IPS-20b (cell line): ENCODE results near the gene TAF11L8.
"Not testable (repeated sequence)": the region's sequence is repeated elsewhere in the genome, so short reads cannot be mapped to it uniquely, and the experiment has no call there.

ENCODE experiments used
- H3K27ac ChIP-seq: one replicate; pipeline ENCODE4 v1.5.1; 2013; ENCODE audit warnings: low read length
- H3K27me3 ChIP-seq: 2 replicates; pipeline ENCODE4 v1.6.1; 2013; ENCODE audit warnings: mild to moderate bottlenecking, low read length, inconsistent platforms; ENCODE audit not compliant: insufficient read depth
- H3K36me3 ChIP-seq: 2 replicates; pipeline ENCODE4 v1.6.1; 2013; ENCODE audit warnings: low read depth, mild to moderate bottlenecking, inconsistent platforms, low read length, moderate library complexity; ENCODE audit not compliant: insufficient read depth
- H3K4me1 ChIP-seq: 2 replicates; pipeline ENCODE4 v1.6.1; 2013; ENCODE audit warnings: mild to moderate bottlenecking, control low read depth, inconsistent platforms, low read length, moderate library complexity; ENCODE audit not compliant: insufficient read depth
- H3K4me3 ChIP-seq: 2 replicates; pipeline ENCODE4 v1.5.1; 2013; ENCODE audit warnings: mild to moderate bottlenecking, low read length, inconsistent platforms
- H3K9ac ChIP-seq: 2 replicates; pipeline ENCODE4 v1.6.1; 2013; ENCODE audit warnings: low read depth, mild to moderate bottlenecking, inconsistent platforms, low read length, moderate library complexity
- H3K9me3 ChIP-seq: 2 replicates; pipeline ENCODE4 v1.6.1; 2013; ENCODE audit warnings: mild to moderate bottlenecking, low read depth, low read length, inconsistent platforms; ENCODE audit not compliant: insufficient read depth

TAF11L8 gene

DNA sequence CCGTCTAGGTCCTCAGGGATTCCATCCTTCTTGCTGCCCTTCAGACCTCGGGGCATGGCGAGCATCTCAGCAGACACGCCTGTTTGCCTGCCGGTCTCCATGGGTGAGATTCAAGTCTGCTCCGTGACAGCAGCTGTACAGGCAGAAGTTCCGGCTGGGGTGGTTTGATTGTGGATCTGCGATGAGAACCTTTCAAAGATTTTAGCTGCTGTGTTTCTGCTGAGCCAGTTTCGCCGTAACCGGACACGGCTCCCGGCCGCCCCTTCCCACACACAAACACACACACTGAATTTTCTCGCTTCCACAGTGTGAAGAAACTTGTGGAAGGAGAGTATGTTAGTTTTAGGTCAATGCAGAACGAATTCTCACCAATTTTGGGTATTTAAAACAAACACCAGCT, at the start of gene TAF11L8:
Gene TAF11L8 (minus strand): TSS at position 101 of the 400 bp plus-strand sequence.
- H3K4me3 ChIP-seq, H3K36me3 ChIP-seq, H3K27ac ChIP-seq, H3K9ac ChIP-seq, H3K9me3 ChIP-seq, H3K4me1 ChIP-seq, H3K27me3 ChIP-seq: not testable (repeated sequence)

DNA sequence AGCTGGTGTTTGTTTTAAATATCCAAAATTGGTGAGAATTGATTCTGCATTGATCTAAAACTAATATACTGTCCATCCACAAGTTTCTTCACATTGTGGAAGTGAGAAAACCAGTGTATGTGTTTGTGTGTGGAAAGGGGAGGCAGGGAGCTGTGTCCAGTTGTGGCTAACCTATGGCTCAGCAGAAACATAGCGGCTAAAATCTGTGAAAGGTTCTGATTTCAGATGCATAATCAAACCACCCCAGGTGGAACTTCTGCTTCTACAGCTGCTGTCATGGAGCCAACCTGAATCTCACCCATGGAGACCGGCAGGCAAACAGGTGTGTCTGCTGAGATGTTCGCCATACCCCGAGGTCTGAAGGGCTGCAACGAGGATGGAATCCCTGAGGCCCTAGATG, 43.4 kb upstream of the TAF11L8 start, which contains the start of gene TAF11L14:
Gene TAF11L14 (plus strand): TSS at position 301 of the 400 bp plus-strand sequence.
- H3K27me3 ChIP-seq: no peaks in the 10 kb centered on the region
- H3K4me1 ChIP-seq: no peaks in the 10 kb centered on the region
- H3K36me3 ChIP-seq: no peaks in the 10 kb centered on the region
- H3K9ac ChIP-seq: no peak within 1 kb of the TSS
- H3K9me3 ChIP-seq: no peaks in the 10 kb centered on the region
- no peak within 1 kb of the TSS for H3K27ac ChIP-seq
- no peak within 1 kb of the TSS for H3K4me3 ChIP-seq

DNA sequence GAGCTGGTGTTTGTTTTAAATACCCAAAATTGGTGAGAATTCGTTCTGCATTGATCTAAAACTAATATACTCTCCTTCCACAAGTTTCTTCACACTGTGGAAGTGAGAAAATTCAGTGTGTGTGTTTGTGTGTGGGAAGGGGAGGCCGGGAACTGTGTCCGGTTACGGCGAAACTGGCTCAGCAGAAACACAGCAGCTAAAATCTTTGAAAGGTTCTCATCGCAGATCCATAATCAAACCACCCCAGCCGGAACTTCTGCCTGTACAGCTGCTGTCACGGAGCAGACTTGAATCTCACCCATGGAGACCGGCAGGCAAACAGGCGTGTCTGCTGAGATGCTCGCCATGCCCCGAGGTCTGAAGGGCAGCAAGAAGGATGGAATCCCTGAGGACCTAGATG, 41.0 kb upstream of the TAF11L8 start, which contains the start of gene TAF11L13:
Gene TAF11L13 (plus strand): TSS at position 301 of the 400 bp plus-strand sequence.
- H3K9me3 ChIP-seq, H3K9ac ChIP-seq, H3K27me3 ChIP-seq, H3K4me3 ChIP-seq, H3K27ac ChIP-seq, H3K36me3 ChIP-seq, H3K4me1 ChIP-seq: not testable (repeated sequence)

DNA sequence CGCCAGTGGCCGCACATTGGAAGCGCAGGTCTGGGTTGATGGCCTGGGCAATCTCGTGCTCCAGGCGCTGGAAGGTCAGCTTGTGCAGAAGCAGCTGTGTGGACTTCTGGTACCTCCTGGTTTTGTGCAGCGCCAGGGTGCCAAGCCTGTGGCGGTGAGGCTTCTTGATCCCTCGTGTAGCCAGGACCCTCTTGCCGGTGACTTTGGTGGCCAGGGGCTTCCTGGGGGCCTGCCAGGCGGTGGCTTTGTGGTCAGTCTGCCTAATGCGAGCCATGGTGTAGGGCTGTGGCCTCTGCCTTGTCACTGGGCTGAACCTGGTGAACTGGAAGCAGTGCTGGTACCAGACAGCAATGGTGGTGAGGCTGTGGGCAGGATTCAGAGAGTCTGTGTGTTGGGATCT, 34.9 kb upstream of the TAF11L8 start:
- H3K9me3 ChIP-seq: no peaks in the 10 kb centered on the region
- no peaks in the 10 kb centered on the region for H3K36me3 ChIP-seq
- H3K27ac ChIP-seq: no peak overlapping the region
- no peak overlapping the region for H3K4me3 ChIP-seq
- H3K9ac ChIP-seq: no peak overlapping the region
- no peaks in the 10 kb centered on the region for H3K27me3 ChIP-seq
- H3K4me1 ChIP-seq: no peaks in the 10 kb centered on the region

DNA sequence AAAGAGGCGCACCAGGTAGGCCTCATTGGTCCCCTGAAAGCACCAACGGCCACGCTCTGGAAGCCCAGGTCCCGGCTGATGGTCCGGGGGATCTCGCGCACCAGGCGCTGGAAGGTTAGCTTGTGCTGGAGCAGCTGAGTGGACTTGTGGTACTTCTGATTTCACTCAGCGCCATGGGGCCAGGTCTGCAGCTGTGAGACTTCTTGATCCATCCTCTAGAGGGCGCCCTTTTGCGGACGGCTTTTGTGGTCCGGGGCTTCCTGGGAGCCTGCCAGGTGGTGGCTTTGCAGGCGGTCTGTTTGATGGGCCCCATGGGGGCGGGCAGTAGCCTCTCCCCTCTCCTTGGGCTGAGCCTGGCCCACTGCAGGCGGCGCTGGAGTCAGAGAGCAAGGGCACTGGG, 29.9 kb upstream of the TAF11L8 start:
- no peaks in the 10 kb centered on the region for H3K9me3 ChIP-seq
- H3K36me3 ChIP-seq: no peaks in the 10 kb centered on the region
- H3K4me3 ChIP-seq: no peak overlapping the region
- H3K4me1 ChIP-seq: no peaks in the 10 kb centered on the region
- no peak overlapping the region for H3K9ac ChIP-seq
- no peak overlapping the region for H3K27ac ChIP-seq
- no peaks in the 10 kb centered on the region for H3K27me3 ChIP-seq

DNA sequence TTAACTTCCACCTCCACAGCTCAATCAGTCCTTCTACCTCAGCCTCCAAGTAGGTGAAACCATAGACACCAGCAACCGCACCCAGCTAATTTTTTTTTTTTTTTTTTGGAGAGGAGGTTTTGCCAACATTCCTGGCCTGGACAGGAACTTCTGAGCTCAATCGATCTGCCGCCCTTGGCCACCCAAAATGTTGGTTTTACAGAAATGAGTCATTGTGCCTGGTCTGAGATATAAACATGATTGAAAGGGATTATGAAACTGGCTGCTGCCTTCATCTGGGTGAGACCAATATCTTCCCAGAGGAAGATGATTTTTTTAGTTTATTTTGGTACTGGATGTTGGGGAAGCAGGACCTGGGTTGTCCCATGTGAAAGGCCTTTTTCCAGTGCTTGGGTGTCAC, 28.6 kb upstream of the TAF11L8 start:
- no peak overlapping the region for H3K9ac ChIP-seq
- no peaks in the 10 kb centered on the region for H3K4me1 ChIP-seq
- H3K36me3 ChIP-seq: no peaks in the 10 kb centered on the region
- no peaks in the 10 kb centered on the region for H3K9me3 ChIP-seq
- H3K27ac ChIP-seq: no peak overlapping the region
- no peak overlapping the region for H3K4me3 ChIP-seq
- H3K27me3 ChIP-seq: no peaks in the 10 kb centered on the region

DNA sequence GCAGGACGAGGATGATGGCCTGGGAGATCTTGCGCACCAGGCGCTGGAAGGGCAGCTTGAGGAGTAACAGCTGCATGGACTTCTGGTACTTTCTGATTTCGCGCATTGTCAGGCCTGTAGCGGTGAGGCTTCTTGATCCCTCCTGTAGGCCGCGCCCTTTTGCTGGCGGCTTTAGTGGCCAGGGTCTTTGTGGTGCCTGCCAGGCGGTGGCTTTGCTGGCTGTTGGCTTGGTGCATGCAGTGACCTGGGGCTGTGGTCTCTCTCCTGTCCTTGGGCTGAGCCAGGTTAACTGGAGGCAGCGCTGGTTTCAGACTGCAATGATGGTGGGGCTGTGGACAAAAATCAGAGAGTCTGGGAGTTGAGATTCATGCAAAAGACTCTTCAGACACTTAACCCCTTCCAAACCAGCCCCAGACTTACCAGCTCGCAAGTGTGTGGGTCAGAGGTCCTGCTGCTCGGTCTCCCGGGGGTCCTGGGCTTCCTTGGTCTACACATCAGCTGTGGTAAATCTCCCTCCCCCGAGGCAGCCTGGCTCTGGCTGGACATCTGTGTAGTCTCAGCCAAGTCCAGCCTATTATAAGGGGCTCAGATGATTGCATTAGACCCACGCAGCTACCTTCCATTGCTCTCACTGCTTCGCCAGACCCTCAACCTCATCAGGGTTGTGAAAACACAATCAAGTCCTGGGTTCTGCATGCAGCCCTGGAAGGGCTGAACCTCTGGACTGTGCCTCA, 24.3 kb upstream of the TAF11L8 start:
- Histone ChIP-seq H3K27me3 (no peaks in the 10 kb centered on the region), H3K9me3 (no peaks in the 10 kb centered on the region), H3K27ac (no peak overlapping the region), H3K36me3 (no peaks in the 10 kb centered on the region), H3K4me1 (no peaks in the 10 kb centered on the region), H3K9ac (no peak overlapping the region), H3K4me3 (no peak overlapping the region)

DNA sequence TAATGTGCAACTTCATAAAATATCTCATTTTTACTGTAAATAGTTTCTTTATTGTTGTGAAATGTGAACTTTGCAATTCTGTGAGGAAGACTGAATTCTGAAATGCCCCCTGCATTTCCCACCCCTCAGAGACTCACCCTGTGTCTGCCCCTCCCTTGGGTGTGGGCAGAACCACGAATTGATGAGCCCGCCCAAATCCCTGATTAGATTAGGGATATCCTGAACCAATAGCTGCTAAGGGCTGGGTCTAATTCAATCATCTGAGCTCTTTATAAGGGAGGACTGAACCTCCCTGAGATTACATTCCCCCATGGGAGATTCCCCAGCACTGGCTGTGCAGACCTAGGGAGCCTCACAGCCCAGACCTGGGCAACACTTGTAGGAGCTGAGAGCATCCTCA, 19.3 kb upstream of the TAF11L8 start, which contains the start of gene TAF11L12:
Gene TAF11L12 (plus strand): TSS at position 301 of the 400 bp plus-strand sequence.
- not testable (repeated sequence) for H3K9ac ChIP-seq

DNA sequence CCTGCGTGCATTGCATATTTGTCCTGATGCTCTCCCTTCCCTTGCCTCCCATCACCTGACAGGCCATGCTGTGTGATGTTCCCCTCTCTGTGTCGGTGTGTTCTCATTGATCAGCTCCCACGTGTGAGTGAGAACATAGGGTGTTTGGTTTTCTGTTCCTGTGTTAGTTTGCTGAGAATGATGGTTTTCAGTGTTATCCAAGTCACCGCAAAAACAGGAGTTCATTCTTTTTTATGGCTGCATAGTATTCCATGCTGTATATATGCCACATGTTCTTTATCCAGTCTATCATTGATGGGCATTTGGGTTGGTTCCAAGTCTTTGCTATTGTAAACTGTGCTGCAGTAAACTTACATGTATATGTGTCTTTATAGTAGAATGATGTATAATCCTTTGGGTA, 16.7 kb upstream of the TAF11L8 start:
- H3K9me3 ChIP-seq, H3K27ac ChIP-seq, H3K4me3 ChIP-seq, H3K9ac ChIP-seq, H3K27me3 ChIP-seq, H3K4me1 ChIP-seq, H3K36me3 ChIP-seq: not testable (repeated sequence)

More for the DNA sequence above, 19.3 kb upstream of the TAF11L8 start, which contains the start of gene TAF11L12:
- not testable (repeated sequence) for H3K27me3 ChIP-seq, H3K27ac ChIP-seq, H3K36me3 ChIP-seq, H3K4me3 ChIP-seq, H3K9me3 ChIP-seq, H3K4me1 ChIP-seq

DNA sequence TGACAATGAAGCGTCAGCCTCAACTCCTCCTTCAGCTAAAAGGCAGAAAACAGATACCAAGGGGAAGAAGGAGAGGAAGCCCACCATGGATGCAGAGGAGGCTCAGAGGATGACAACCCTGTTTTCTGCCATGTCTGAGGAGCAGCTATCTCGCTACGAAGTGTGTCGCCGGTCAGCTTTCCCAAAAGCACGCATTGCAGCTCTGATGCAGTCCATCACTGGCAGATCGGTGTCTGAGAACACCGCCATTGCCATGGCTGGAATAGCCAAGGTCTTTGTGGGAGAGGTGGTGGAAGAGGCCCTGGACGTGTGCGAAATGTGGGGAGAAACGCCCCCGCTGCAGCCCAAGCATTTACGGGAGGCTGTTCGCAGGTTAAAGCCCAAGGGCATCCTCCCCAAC, 14.2 kb upstream of the TAF11L8 start:
- Histone ChIP-seq H3K4me1 (no peaks in the 10 kb centered on the region), H3K4me3 (no peak overlapping the region), H3K27me3 (no peaks in the 10 kb centered on the region), H3K27ac (no peak overlapping the region), H3K36me3 (no peaks in the 10 kb centered on the region), H3K9me3 (no peaks in the 10 kb centered on the region), H3K9ac (no peak overlapping the region)

DNA sequence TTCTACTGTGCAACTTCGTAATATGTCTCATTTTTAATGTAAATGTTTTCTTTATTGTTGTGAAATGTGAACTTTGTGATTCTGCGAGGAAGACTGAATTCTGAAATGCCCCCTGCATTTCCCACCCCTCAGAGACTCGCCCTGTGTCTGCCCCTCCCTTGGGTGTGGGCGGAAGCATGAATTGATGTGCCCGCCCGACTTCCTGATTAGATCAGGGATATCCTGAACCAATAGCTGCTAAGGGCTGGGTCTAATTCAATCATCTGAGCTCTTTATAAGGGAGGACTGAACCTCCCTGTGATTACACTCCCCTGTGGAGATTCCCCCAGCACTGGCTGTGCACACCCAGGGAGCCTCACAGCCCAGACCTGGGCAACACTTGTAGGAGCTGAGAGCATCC, 13.1 kb upstream of the TAF11L8 start, which contains the start of gene TAF11L11:
Gene TAF11L11 (plus strand): TSS at position 304 of the 400 bp plus-strand sequence.
- not testable (repeated sequence) for H3K9me3 ChIP-seq, H3K4me3 ChIP-seq, H3K4me1 ChIP-seq, H3K9ac ChIP-seq, H3K36me3 ChIP-seq, H3K27me3 ChIP-seq, H3K27ac ChIP-seq

DNA sequence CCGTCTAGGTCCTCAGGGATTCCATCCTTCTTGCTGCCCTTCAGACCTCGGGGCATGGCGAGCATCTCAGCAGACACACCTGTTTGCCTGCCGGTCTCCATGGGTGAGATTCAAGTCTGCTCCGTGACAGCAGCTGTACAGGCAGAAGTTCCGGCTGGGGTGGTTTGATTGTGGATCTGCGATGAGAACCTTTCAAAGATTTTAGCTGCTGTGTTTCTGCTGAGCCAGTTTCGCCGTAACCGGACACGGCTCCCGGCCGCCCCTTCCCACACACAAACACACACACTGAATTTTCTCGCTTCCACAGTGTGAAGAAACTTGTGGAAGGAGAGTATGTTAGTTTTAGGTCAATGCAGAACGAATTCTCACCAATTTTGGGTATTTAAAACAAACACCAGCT, 7.0 kb upstream of the TAF11L8 start, which contains the start of gene TAF11L10:
Gene TAF11L10 (minus strand): TSS at position 101 of the 400 bp plus-strand sequence.
- not testable (repeated sequence) for H3K36me3 ChIP-seq, H3K27ac ChIP-seq, H3K4me3 ChIP-seq, H3K27me3 ChIP-seq, H3K4me1 ChIP-seq, H3K9me3 ChIP-seq, H3K9ac ChIP-seq
